Measurements from ENCODE around the gene NR1D1.

DNA sequence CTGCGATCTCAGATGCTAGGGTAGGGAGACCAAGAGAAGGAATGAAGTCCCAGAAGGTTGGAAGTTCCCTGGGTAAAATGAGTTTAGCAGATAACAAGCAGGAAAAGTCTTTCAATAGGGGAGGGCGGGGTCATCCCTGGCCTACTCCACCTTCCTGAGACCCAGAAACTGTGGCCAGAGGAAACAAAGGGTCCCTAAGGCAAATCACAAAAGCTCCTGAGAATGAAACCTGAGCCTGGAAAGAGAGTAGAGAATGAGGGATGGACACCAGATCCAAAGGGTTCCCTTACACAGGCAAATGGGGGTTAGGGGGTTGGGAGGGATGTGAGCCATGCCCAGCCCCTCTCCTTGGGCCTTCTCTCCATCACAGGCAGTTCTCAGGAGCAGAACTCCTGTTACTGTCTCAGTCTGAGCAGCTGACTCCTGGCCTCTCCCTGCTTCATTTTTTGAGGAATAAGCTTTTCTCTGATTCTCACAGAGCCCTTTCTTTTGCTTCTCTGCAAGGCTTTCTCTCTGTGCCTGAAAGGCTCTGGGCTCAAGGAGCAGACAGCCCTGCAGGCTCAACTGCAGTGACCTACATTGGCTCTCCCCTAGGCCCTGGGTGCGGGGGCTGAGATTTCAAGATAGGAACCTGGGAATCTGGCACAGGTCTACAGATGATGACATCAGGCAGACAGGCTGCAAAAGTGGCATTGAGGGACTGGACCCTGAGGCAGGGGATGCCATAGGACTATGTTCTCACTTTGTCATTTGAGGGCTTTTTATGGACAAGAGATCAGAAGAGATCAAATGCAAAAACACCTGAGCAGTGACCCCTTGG lies 9.8 kb upstream of the NR1D1 start:
- TF ChIP-seq, protein P1, sequence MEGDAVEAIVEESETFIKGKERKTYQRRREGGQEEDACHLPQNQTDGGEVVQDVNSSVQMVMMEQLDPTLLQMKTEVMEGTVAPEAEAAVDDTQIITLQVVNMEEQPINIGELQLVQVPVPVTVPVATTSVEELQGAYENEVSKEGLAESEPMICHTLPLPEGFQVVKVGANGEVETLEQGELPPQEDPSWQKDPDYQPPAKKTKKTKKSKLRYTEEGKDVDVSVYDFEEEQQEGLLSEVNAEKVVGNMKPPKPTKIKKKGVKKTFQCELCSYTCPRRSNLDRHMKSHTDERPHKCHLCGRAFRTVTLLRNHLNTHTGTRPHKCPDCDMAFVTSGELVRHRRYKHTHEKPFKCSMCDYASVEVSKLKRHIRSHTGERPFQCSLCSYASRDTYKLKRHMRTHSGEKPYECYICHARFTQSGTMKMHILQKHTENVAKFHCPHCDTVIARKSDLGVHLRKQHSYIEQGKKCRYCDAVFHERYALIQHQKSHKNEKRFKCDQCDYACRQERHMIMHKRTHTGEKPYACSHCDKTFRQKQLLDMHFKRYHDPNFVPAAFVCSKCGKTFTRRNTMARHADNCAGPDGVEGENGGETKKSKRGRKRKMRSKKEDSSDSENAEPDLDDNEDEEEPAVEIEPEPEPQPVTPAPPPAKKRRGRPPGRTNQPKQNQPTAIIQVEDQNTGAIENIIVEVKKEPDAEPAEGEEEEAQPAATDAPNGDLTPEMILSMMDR (IDR thresholded peaks at IDR 0.05) = no peak
- TF ChIP-seq POLR2A (IDR thresholded peaks at IDR 0.05) = no peak
